Measurements from ENCODE around the gene SPIN1. TPM values are rescaled to one million over a fixed set of nuclear protein-coding genes. Genes with fewer than 3 reads are reported as not detected.
"Not testable (repeated sequence)": the region's sequence is repeated elsewhere in the genome, so short reads cannot be mapped to it uniquely, and the experiment has no call there.

The SPIN1 gene
- total and polyA plus RNA-seq, 2 donors (not counting 1 experiment from before 2014, with no cell fraction given), result 9.9 to 24.9 TPM

- Histone ChIP-seq H3K9me3 (ENCODE audit: control extremely low read depth in 1 of 3, control insufficient read depth in 2 of 3, insufficient read depth in 1 of 3, low read length in 2 of 3) (peaks cover 0 to 3% (median 0%) of the 10 kb centered on the region in 3 donors), H4K20me1 (ENCODE audit: control insufficient read depth, insufficient read depth, low read length, poor library complexity, severe bottlenecking) (no peaks in the 10 kb centered on the region)
- CTCF ChIA-PET, result no interaction called here
Measured at GRCh38 chr9:88380118-88380517, 8.1 kb upstream of the SPIN1 start.

GRCh38 chr9:88381322-88381721, 6.9 kb upstream of the SPIN1 start:
- H3K9me3 ChIP-seq (ENCODE audit: control extremely low read depth in 1 of 3, control insufficient read depth in 2 of 3, insufficient read depth in 1 of 3, low read length in 2 of 3); H3K9ac ChIP-seq (ENCODE audit: low read length); DNase-seq; POLR2A ChIA-PET; H3K27me3 ChIP-seq (replicated peaks in 1 of 4; ENCODE audit: control extremely low read depth in 1 of 4, control insufficient read depth in 3 of 4, insufficient read depth in 4 of 4, low read length in 3 of 4); H3K36me3 ChIP-seq (replicated peaks in 1 of 2; ENCODE audit: control extremely low read depth in 1 of 2, control insufficient read depth in 1 of 2, extremely low read depth in 1 of 2, insufficient read depth in 2 of 2, low read length in 1 of 2); H3K27ac ChIP-seq (ENCODE audit: low read length in 2 of 2); intact Hi-C loops (cut with micrococcal nuclease); ATAC-seq (ENCODE audit: low read depth); H3K27me3 Mint-ChIP-seq; H3K4me1 Mint-ChIP-seq; H3K9me3 Mint-ChIP-seq (ENCODE audit: insufficient read depth); H3K79me2 ChIP-seq (ENCODE audit: control insufficient read depth, insufficient read depth, low read length); H3K4me2 ChIP-seq (replicated peaks; ENCODE audit: low read depth, low read length, poor library complexity, severe bottlenecking); H3K4me1 ChIP-seq (ENCODE audit: control insufficient read depth in 2 of 2, insufficient read depth in 2 of 2, low read length in 2 of 2); CTCF ChIA-PET; H2AFZ ChIP-seq (ENCODE audit: insufficient read depth, low read depth, low read length, poor library complexity, severe bottlenecking); H3K27ac Mint-ChIP-seq; H4K20me1 ChIP-seq (ENCODE audit: control insufficient read depth, insufficient read depth, low read length, poor library complexity, severe bottlenecking); H3K4me3 Mint-ChIP-seq; H3K4me3 ChIP-seq (ENCODE audit: control extremely low read depth in 1 of 5, extremely low read depth in 1 of 5, insufficient read depth in 1 of 5, low read depth in 2 of 5, low read length in 4 of 5): not testable (repeated sequence)
- 97% methylated on average over 8 of the region's 10 CpGs for WGBS (ENCODE audit: insufficient coverage)

More at GRCh38 chr9:88380118-88380517, 8.1 kb upstream of the SPIN1 start:
- 100% methylated on average over 1 of the region's 1 CpG for WGBS (ENCODE audit: insufficient coverage)
- POLR2A ChIA-PET, result no interaction called here
- H3K9me3 Mint-ChIP-seq (ENCODE audit: insufficient read depth), result no peaks in the 10 kb centered on the region
- peaks cover 3% of the 10 kb centered on the region for H3K27me3 Mint-ChIP-seq
- no peak overlapping the region for H3K4me2 ChIP-seq (replicated peaks; ENCODE audit: low read depth, low read length, poor library complexity, severe bottlenecking)
- no peak overlapping the region for H3K27ac ChIP-seq (ENCODE audit: low read length in 2 of 2)
- intact Hi-C loops (cut with micrococcal nuclease), result no loop called here
- no peak overlapping the region for H2AFZ ChIP-seq (ENCODE audit: insufficient read depth, low read depth, low read length, poor library complexity, severe bottlenecking)
- no peaks in the 10 kb centered on the region for H3K36me3 ChIP-seq (replicated peaks in 1 of 2; ENCODE audit: control extremely low read depth in 1 of 2, control insufficient read depth in 1 of 2, extremely low read depth in 1 of 2, insufficient read depth in 2 of 2, low read length in 1 of 2)
- TF ChIP-seq CTCF (IDR thresholded peaks at IDR 0.05) (no peak), EZH2 (IDR thresholded peaks at IDR 0.05; ENCODE audit: borderline replicate concordance, insufficient read depth, low read depth, low read length, poor library complexity, severe bottlenecking) (no peak)
- ATAC-seq (ENCODE audit: low read depth) (no peak), DNase-seq (no peak)
- no peak overlapping the region for H3K27ac Mint-ChIP-seq
- no peaks in the 10 kb centered on the region for H3K4me1 Mint-ChIP-seq
- H3K79me2 ChIP-seq (ENCODE audit: control insufficient read depth, insufficient read depth, low read length), result no peaks in the 10 kb centered on the region
- no peak overlapping the region for H3K4me3 ChIP-seq (ENCODE audit: control extremely low read depth in 1 of 5, extremely low read depth in 1 of 5, insufficient read depth in 1 of 5, low read depth in 2 of 5, low read length in 4 of 5)
- no peaks in the 10 kb centered on the region for H3K4me1 ChIP-seq (ENCODE audit: control insufficient read depth in 2 of 2, insufficient read depth in 2 of 2, low read length in 2 of 2)
- no peak overlapping the region for H3K9ac ChIP-seq (ENCODE audit: low read length)
- H3K27me3 ChIP-seq (replicated peaks in 1 of 4; ENCODE audit: control extremely low read depth in 1 of 4, control insufficient read depth in 3 of 4, insufficient read depth in 4 of 4, low read length in 3 of 4), result no peaks in the 10 kb centered on the region
- H3K4me3 Mint-ChIP-seq, result no peak overlapping the region

Data from B cell (primary cell).